T-helper 2 cell treated with Interferon-gamma antibody and Interleukin-4, amounts not matched to agents 5 μg/mL and 100 μg/mL, for 36 hours (primary cell): ENCODE measurements around the gene UBE2N.

Source experiments
- DNase-seq: peaks from one replicate; pipeline ENCODE4 v3.0.0; 2021; ENCODE audit warnings: low spot score
- H3K27ac Mint-ChIP-seq: one replicate; pipeline ENCODE4 v1.8.0; 2021; ENCODE audit warnings: mild to moderate bottlenecking, mixed read lengths
- H3K27me3 Mint-ChIP-seq: one replicate; pipeline ENCODE4 v1.8.0; 2021; ENCODE audit warnings: low read depth, mixed read lengths
- H3K36me3 Mint-ChIP-seq: one replicate; pipeline ENCODE4 v1.8.0; 2021; ENCODE audit warnings: low read depth, mixed read lengths
- H3K4me1 Mint-ChIP-seq: one replicate; pipeline ENCODE4 v1.8.0; 2021; ENCODE audit warnings: low read depth, mixed read lengths
- H3K4me3 Mint-ChIP-seq: one replicate; pipeline ENCODE4 v1.8.0; 2022; ENCODE audit warnings: mild to moderate bottlenecking, moderate library complexity, mixed read lengths
- H3K9me3 Mint-ChIP-seq: one replicate; pipeline ENCODE4 v1.8.0; 2021; ENCODE audit warnings: mixed read lengths

Gene UBE2N

GRCh38 chr12:93459097-93459496 is 17.4 kb upstream of the UBE2N start:
- Mint-ChIP-seq H3K36me3 (no peaks in the 10 kb centered on the region), H3K4me1 (peaks cover 1% of the 10 kb centered on the region), H3K27ac (no peak overlapping the region), H3K4me3 (no peak overlapping the region), H3K9me3 (no peaks in the 10 kb centered on the region), H3K27me3 (peaks cover 4% of the 10 kb centered on the region)
- DNase-seq, result no peak

- Mint-ChIP-seq H3K27me3 (peaks cover 6% of the 10 kb centered on the region), H3K4me3 (no peak overlapping the region), H3K36me3 (no peaks in the 10 kb centered on the region), H3K9me3 (no peaks in the 10 kb centered on the region), H3K27ac (no peak overlapping the region), H3K4me1 (peaks cover 1% of the 10 kb centered on the region)
- DNase-seq, result no peak
Observed at GRCh38 chr12:93456077-93456476, 14.3 kb upstream of the UBE2N start.

GRCh38 chr12:93453633-93454032 is 11.9 kb upstream of the UBE2N start:
- H3K4me1 Mint-ChIP-seq, result peaks cover 8% of the 10 kb centered on the region
- H3K27me3 Mint-ChIP-seq, result peaks cover 6% of the 10 kb centered on the region
- no peaks in the 10 kb centered on the region for H3K36me3 Mint-ChIP-seq
- H3K27ac Mint-ChIP-seq, result no peak overlapping the region
- H3K4me3 Mint-ChIP-seq, result no peak overlapping the region
- no peaks in the 10 kb centered on the region for H3K9me3 Mint-ChIP-seq
- no peak for DNase-seq

- no peak overlapping the region for H3K27ac Mint-ChIP-seq
- no peaks in the 10 kb centered on the region for H3K9me3 Mint-ChIP-seq
- no peak for DNase-seq
- H3K4me1 Mint-ChIP-seq, result peaks cover 18% of the 10 kb centered on the region
- H3K36me3 Mint-ChIP-seq, result no peaks in the 10 kb centered on the region
- H3K4me3 Mint-ChIP-seq, result no peak overlapping the region
- H3K27me3 Mint-ChIP-seq, result peaks cover 6% of the 10 kb centered on the region
Observed at GRCh38 chr12:93451423-93452158, 9.8 kb upstream of the UBE2N start.

GRCh38 chr12:93449277-93449676 is 7.5 kb upstream of the UBE2N start:
- no peak for DNase-seq
- H3K4me1 Mint-ChIP-seq, result peaks cover 18% of the 10 kb centered on the region
- no peak overlapping the region for H3K4me3 Mint-ChIP-seq
- no peaks in the 10 kb centered on the region for H3K36me3 Mint-ChIP-seq
- no peak overlapping the region for H3K27ac Mint-ChIP-seq
- H3K9me3 Mint-ChIP-seq, result no peaks in the 10 kb centered on the region
- H3K27me3 Mint-ChIP-seq, result peaks cover 4% of the 10 kb centered on the region

- Mint-ChIP-seq H3K36me3 (no peaks in the 10 kb centered on the region), H3K4me3 (no peak overlapping the region), H3K27ac (no peak overlapping the region), H3K4me1 (peaks cover 18% of the 10 kb centered on the region), H3K27me3 (no peaks in the 10 kb centered on the region), H3K9me3 (no peaks in the 10 kb centered on the region)
- no peak for DNase-seq
Observed at GRCh38 chr12:93448796-93449195, 7.0 kb upstream of the UBE2N start.

- Mint-ChIP-seq H3K4me1 (peaks cover 25% of the 10 kb centered on the region), H3K27ac (no peak overlapping the region), H3K27me3 (no peaks in the 10 kb centered on the region), H3K36me3 (no peaks in the 10 kb centered on the region), H3K4me3 (peak overlapping the region; percentile 32), H3K9me3 (no peaks in the 10 kb centered on the region)
- no peak for DNase-seq
Observed at GRCh38 chr12:93447555-93448290, 6.0 kb upstream of the UBE2N start.

- H3K4me3 Mint-ChIP-seq, result no peak overlapping the region
- H3K4me1 Mint-ChIP-seq, result peaks cover 41% of the 10 kb centered on the region
- no peak overlapping the region for H3K27ac Mint-ChIP-seq
- no peak for DNase-seq
- no peaks in the 10 kb centered on the region for H3K27me3 Mint-ChIP-seq
- no peaks in the 10 kb centered on the region for H3K36me3 Mint-ChIP-seq
- no peaks in the 10 kb centered on the region for H3K9me3 Mint-ChIP-seq
Observed at GRCh38 chr12:93443576-93443975, 1.8 kb upstream of the UBE2N start.

- Mint-ChIP-seq H3K9me3 (no peaks in the 10 kb centered on the region), H3K36me3 (no peaks in the 10 kb centered on the region), H3K4me1 (peaks cover 46% of the 10 kb centered on the region), H3K4me3 (peak overlapping the region; percentile 91), H3K27me3 (no peaks in the 10 kb centered on the region), H3K27ac (peak overlapping the region; percentile 95)
- no peak for DNase-seq
Observed at GRCh38 chr12:93442411-93443340, 929 bp upstream of the UBE2N start.

GRCh38 chr12:93441081-93441616 is 598 bp downstream of the UBE2N start:
- Mint-ChIP-seq H3K36me3 (peaks cover 3% of the 10 kb centered on the region), H3K4me3 (peak overlapping the region; percentile 90), H3K9me3 (no peaks in the 10 kb centered on the region), H3K4me1 (peaks cover 53% of the 10 kb centered on the region), H3K27ac (peak overlapping the region; percentile 88), H3K27me3 (no peaks in the 10 kb centered on the region)
- DNase-seq, result peak; percentile 40

- no peak for DNase-seq
- Mint-ChIP-seq H3K27ac (peak overlapping the region; percentile 88), H3K4me1 (peaks cover 55% of the 10 kb centered on the region), H3K27me3 (no peaks in the 10 kb centered on the region), H3K9me3 (no peaks in the 10 kb centered on the region), H3K4me3 (peak overlapping the region; percentile 90), H3K36me3 (peaks cover 3% of the 10 kb centered on the region)
Observed at GRCh38 chr12:93440043-93440835, 1.5 kb downstream of the UBE2N start.

- Mint-ChIP-seq H3K27ac (no peak overlapping the region), H3K4me3 (peak overlapping the region; percentile 25), H3K9me3 (no peaks in the 10 kb centered on the region), H3K36me3 (peaks cover 3% of the 10 kb centered on the region), H3K4me1 (peaks cover 57% of the 10 kb centered on the region), H3K27me3 (no peaks in the 10 kb centered on the region)
- no peak for DNase-seq
Observed at GRCh38 chr12:93438266-93439050, 3.3 kb downstream of the UBE2N start.
